NOMO-1 treated with DMSO at 0.1 percent for 48 hours (cell line): ENCODE results near the gene GLRX3.

Source experiments
- DNase-seq: peaks from one replicate; lab custom pipeline; 2025; ENCODE audit not compliant: unreplicated experiment; lab: John Stamatoyannopoulos, UW

The GLRX3 gene

GRCh38 chr10:130203626-130204025, 67.4 kb downstream of the GLRX3 start:
- no peak for DNase-seq

DNA sequence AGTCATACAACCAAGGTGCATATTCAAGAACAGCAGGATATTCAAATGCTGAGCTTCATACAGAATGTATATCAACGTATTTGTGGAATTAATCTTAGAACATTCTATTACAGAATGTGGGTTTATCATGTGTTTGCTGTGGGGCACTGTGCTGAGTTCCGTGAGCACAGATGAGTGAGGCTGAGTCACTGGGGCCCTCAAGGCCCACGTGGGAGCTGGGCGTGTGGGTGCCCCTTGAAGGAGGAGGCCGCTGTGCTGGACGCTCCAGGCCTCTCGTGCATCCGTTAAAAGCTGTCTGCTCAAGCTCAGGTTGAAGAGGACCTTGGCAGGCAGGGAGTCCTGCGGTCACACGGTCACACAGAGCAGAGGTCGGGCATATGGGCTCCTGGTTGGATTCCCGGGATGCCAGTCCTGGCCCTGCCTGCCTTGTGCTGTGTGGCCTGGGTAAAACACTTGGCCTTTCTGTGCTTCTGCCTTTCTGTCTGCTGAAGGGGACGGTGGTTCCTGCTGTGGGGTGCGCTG, 70.1 kb downstream of the GLRX3 start:
- DNase-seq = no peak

DNA sequence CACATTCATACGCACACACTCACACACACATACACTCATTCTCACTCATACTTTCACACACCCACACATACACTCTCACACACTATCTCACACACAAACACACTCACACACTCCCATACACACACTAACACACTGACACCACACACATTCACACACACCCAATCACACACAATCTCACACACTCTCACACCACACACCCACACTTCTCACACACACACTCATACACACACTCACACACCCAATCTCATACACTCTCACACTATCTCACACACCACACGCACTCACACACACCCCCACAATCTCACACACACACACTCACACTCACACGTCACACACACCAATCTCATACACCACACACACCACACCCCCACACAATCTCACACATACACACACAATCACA, 71.0 kb downstream of the GLRX3 start:
- DNase-seq = no peak

GRCh38 chr10:130208807-130209206, 72.6 kb downstream of the GLRX3 start:
- no peak for DNase-seq

DNA sequence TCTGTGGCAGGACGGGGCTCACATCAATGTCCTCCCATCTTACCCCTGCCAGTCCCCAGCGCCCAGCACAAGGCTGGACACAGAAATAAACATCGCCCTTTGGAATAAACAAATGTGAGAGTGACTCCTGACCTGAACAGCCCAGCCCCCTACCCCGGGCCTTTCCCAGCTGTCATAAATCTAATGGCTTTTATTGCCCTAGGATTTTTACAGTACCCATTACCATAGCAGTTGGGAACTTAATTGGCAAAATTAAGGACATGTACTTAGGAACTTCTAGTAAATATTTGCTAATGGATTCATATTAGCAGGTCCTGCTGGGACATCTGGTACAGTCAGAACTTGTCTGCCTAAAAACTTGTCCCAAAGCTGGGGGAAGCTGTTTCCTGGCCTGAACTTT, 76.6 kb downstream of the GLRX3 start:
- DNase-seq = no peak

- DNase-seq = no peak
Measured at GRCh38 chr10:130213286-130214080, 77.3 kb downstream of the GLRX3 start.

- DNase-seq = no peak
Measured at GRCh38 chr10:130214431-130214830, 78.2 kb downstream of the GLRX3 start.

DNA sequence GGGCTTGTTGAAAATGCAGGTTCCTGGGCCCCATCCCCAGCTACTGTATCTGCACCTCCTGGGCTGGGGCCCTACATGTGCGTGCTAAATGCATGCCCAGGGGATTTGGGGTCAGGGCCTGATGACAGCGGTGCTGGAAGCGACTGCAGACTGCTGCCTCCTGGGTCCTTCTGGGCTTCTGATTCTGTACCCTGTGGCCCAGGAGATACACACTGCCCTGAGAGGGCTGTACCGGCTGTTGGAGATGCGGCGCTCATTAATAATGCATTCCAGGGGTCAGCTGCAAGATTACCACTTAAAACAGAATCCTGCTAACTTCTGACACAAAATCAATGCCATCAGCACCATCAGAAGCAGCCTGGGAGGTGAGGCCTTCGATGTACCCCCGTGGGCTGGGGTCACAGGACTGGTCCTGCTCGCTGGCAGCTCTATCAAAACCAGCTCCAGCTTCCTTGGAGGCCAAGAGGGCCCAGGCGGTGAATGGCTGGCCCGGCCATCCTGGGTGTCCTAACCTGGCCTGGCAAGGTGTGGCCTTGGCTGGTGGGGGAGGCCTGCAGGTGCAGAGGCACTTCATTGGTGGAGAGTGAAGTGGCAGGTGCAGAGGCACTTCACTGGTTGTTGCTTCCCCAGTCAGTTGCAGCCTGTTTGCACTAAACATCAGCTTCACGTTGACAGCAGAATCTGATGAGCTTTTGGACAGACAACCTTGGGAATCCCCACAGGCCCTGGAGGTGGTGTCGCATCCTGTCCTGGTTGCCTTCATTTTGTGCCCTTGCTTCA, 79.2 kb downstream of the GLRX3 start:
- no peak for DNase-seq

DNA sequence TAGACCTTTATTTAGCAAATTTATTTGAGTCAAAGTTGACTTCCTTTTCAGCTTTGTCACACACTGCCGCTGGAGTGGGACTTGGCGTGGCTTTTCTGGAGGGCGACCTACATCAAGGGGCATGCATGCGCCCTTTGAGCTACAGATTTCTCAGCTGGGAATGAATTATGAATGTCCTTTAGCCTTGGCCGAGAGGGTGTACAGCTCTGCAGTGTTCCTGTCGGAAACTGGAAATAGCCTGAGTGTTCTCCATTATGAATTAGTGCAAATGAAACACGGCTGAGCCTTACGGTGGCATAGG, 79.7 kb downstream of the GLRX3 start:
- DNase-seq = no peak

DNA sequence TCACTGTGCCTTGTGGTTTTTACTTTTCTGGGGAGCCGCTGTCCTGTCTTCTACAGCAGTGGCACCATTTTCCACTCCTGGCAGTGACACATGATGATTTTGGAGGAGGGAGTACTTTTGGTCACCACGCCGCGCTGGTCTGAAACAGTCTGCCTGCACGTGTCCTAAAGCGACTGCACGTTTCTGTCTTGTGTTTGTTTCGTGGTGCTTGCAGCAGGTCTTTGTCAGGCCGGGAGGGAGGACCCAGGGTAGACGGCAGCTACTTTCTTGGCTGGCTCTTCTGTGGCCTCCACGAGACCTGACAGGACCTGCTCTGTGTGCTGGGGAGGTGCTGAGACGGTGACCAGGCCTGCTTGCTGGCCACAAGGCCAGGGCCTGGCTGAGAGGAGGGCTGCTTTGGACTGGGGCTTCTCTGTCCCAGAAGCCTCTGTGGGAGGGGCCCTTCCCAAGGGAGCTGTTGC, 82.0 kb downstream of the GLRX3 start:
- DNase-seq = no peak

GRCh38 chr10:130218936-130219335, 82.7 kb downstream of the GLRX3 start:
- DNase-seq = no peak

- DNase-seq = no peak
Measured at GRCh38 chr10:130220251-130221185, 84.3 kb downstream of the GLRX3 start.

GRCh38 chr10:130221456-130222375, 85.5 kb downstream of the GLRX3 start:
- no peak for DNase-seq

GRCh38 chr10:130222381-130222780, 86.2 kb downstream of the GLRX3 start:
- no peak for DNase-seq

DNA sequence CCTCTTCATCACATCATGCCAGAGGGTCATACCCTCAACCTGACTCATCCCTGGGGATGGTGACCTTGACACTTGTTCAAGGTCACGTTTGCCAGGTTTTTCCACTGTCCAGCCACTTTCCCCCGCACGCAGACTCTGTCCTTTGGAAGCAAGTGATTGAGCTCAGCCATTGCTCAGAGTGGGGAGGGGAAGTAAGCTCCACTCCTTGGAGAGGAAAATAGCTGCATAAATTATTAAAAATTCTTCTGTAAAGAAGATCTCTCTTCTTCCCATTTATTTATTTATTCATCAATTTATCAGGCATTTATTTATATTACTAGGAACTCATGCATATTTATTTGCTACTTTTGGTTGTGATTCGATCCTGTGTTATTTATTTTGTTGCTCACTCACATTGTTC, 88.0 kb downstream of the GLRX3 start:
- DNase-seq = no peak

DNA sequence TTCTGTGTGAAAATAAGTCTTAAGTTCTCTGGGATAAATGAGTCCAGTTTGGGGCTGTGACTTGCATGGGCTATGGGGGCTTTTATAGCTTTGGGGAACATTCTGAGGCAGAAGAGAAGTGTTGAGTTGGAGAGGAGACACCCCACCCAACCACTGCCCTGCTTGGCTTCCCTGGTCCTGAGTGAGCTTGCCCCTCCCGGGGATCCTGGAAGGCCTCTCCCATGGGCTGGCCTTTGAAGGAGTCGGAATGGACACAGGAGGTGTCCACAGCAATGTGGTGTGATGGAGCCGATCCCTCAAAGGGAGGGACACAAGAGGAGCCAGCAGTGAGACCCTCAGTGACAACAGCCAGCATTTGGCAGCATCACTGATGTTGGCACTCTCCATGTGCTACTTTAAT, 89.8 kb downstream of the GLRX3 start:
- no peak for DNase-seq

- no peak for DNase-seq
Measured at GRCh38 chr10:130227883-130228282, 91.7 kb downstream of the GLRX3 start.
